Transverse colon (tissue), 4 donors: ENCODE data around the gene SNAP25. TPM values are rescaled to one million over a fixed set of nuclear protein-coding genes. Genes with fewer than 3 reads are reported as not detected.

Experiments used
- DNase-seq: peaks from one replicate; pipeline ENCODE4 v3.0.0-alpha.2; 2019
- H3K27ac ChIP-seq, 4 donors: fragments of 200-600 bp; sonication (generic); 2 replicates each; pipeline ENCODE4 v1.5.1; 2016 to 2018; ENCODE audit warnings: inconsistent platforms in 4 of 4
- H3K27me3 ChIP-seq: fragments of 200-600 bp; sonication (generic); 2 replicates; pipeline ENCODE4 v1.5.1; 2017; ENCODE audit warnings: inconsistent platforms
- H3K36me3 ChIP-seq, 4 donors: fragments of 200-600 bp; sonication (generic); 2 replicates each; pipeline ENCODE4 v1.5.1; 2017 to 2019; ENCODE audit warnings: inconsistent platforms in 4 of 4
- H3K4me1 ChIP-seq, 4 donors: fragments of 200-600 bp; sonication (generic); 2 replicates each; pipeline ENCODE4 v1.5.1; 2017 to 2020; ENCODE audit warnings: inconsistent platforms in 4 of 4
- H3K4me3 ChIP-seq, 4 donors: fragments of 200-600 bp; sonication (generic); 1 replicate in 1 of 4; 2 replicates in 3 of 4; pipeline versions ENCODE4 v1.5.1 to v1.6.1; 2017 to 2019; ENCODE audit warnings: inconsistent platforms in 4 of 4
- H3K9me3 ChIP-seq, 2 donors: fragments of 200-600 bp; sonication (generic); 2 replicates each; pipeline ENCODE4 v1.5.1; 2017 to 2019; ENCODE audit warnings: inconsistent platforms in 2 of 2
- EP300 ChIP-seq: sonication (generic); formaldehyde crosslinking; IDR thresholded peaks from one replicate; pipeline ENCODE4 v1.6.1; 2017; ENCODE audit warnings: antibody characterized with exemption, low read depth
- POLR2A ChIP-seq: fragments of 450-650 bp; IDR thresholded peaks from one replicate; pipeline ENCODE4 v1.6.1; 2016; ENCODE audit warnings: antibody characterized with exemption, mild to moderate bottlenecking, moderate library complexity
- POLR2AphosphoS5 ChIP-seq, 3 donors: sonication (generic); formaldehyde crosslinking; IDR thresholded peaks; one replicate each; pipeline ENCODE4 v1.6.1; 2016; ENCODE audit warnings: antibody characterized with exemption in 3 of 3
- WGBS, 2 donors: methylation state at CpG; one replicate each; pipeline ENCODE4 v1.1.5; 2018; ENCODE audit warnings: low coverage in 1 of 2; 5-methylcytosine and 5-hydroxymethylcytosine counted together
- in situ Hi-C, 4 donors: fragments of 200-750 bp; cut with MboI; loops; one replicate each; pipeline versions ENCODE4 v1.15.0 to v1.15.1; 2017; ENCODE audit warnings: low sequenced_read_pairs in 3 of 4, low pct_ligation_motif_present in 1 of 4, low pct_unique_long_range_greater_than_20kb in 1 of 4
- intact Hi-C: fragments of 100-400 bp; cut with DNase I; formaldehyde crosslinking; loops from one replicate; pipeline ENCODE4 v1.15.1; 2023; ENCODE audit warnings: low total_unique reads
- total RNA-seq, 4 donors: library from RNA; depleted of rRNA; stranded (reverse); fragments of >200 nt; gene quantifications; one replicate each; pipeline ENCODE4 v1.1.0, GENCODE V29; 2016
- TF ChIP-seq, protein P1 (sequence below), 5 experiments: fragments of 200-600 bp in 3 of 5; fragments of 450-650 bp in 2 of 5; sonication (generic) in 3 of 5; IDR thresholded peaks; 1 replicate in 2 of 5; 2 replicates in 3 of 5; pipeline ENCODE4 v1.5.1; 2016 to 2017; ENCODE audit warnings: antibody characterized with exemption in 5 of 5, inconsistent platforms in 3 of 5, mild to moderate bottlenecking in 2 of 5, moderate library complexity in 1 of 5

SNAP25 gene
- total RNA-seq, 4 donors from 2014 or later = 1.4 to 4.2 (median 2.4) TPM; not detected in 1

DNA sequence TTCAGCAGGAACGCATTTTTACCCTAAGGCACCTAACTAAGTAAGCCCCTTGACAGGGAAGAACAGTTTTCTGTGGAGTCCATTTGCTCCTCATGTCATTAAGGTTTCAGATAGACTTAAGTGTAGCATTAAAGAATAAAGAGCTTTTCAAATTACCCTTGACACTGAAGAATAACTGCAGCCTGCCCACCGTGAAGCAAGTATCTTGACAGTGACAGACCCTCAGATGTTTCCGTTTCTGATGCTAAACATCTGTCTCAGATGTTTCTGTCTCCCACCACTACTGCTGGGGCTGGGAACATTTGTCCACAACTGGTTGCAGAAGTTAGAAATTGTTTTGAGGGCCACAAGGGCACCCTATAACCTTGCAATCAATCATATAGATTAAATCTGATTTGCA lies 50.0 kb downstream of the SNAP25 start:
- WGBS, 2 donors = 60 to 81% methylated on average over 1 to 3 of the region's 3 CpGs
- Histone ChIP-seq H3K27me3 (no peaks in the 10 kb centered on the region), H3K4me1 (no peaks in the 10 kb centered on the region), H3K36me3 (no peaks in the 10 kb centered on the region), H3K4me3 (no peak overlapping the region), H3K27ac (no peak overlapping the region), H3K9me3 (no peaks in the 10 kb centered on the region)
- no peak for DNase-seq
- no peak for TF ChIP-seq POLR2A
- TF ChIP-seq POLR2AphosphoS5 (IDR thresholded peaks at IDR 0.05) = no peak
- TF ChIP-seq, protein P1, sequence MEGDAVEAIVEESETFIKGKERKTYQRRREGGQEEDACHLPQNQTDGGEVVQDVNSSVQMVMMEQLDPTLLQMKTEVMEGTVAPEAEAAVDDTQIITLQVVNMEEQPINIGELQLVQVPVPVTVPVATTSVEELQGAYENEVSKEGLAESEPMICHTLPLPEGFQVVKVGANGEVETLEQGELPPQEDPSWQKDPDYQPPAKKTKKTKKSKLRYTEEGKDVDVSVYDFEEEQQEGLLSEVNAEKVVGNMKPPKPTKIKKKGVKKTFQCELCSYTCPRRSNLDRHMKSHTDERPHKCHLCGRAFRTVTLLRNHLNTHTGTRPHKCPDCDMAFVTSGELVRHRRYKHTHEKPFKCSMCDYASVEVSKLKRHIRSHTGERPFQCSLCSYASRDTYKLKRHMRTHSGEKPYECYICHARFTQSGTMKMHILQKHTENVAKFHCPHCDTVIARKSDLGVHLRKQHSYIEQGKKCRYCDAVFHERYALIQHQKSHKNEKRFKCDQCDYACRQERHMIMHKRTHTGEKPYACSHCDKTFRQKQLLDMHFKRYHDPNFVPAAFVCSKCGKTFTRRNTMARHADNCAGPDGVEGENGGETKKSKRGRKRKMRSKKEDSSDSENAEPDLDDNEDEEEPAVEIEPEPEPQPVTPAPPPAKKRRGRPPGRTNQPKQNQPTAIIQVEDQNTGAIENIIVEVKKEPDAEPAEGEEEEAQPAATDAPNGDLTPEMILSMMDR (IDR thresholded peaks at IDR 0.05) = no peak
- no peak for TF ChIP-seq EP300
- intact Hi-C loops (loop anchor here (1.0 kb wide), 1 partner anchor 48 kb away; no protein-coding TSS in a partner anchor), in situ Hi-C loops (no loop called here)

DNA sequence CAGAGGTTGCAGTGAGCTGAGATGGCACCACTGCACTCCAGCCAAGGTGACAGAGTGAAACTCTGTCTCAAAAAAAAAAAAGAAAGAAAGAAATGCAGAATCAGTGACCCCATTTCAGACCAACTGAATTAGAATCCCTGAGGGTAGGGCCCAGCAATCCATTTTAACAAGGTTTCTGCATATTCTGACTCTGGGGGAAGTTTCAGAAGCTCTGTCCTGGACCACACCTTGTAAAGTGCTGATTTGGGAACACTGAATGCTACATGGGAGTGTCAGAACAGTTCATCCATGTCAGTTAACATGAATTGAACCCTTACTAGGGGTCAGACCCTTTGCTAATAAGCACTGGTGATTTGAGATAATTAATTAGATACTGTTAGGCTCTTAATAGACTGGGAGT lies 52.0 kb downstream of the SNAP25 start:
- TF ChIP-seq EP300 (no peak), POLR2A (no peak), POLR2AphosphoS5 (IDR thresholded peaks at IDR 0.05) (no peak)
- TF ChIP-seq, protein P1 (IDR thresholded peaks at IDR 0.05) = no peak
- H3K9me3 ChIP-seq = no peaks in the 10 kb centered on the region
- H3K27me3 ChIP-seq = no peaks in the 10 kb centered on the region
- no peak for DNase-seq
- no peaks in the 10 kb centered on the region for H3K4me1 ChIP-seq
- no peak overlapping the region for H3K27ac ChIP-seq
- no peaks in the 10 kb centered on the region for H3K36me3 ChIP-seq
- in situ Hi-C loops (no loop called here), intact Hi-C loops (no loop called here)
- H3K4me3 ChIP-seq = no peak overlapping the region

DNA sequence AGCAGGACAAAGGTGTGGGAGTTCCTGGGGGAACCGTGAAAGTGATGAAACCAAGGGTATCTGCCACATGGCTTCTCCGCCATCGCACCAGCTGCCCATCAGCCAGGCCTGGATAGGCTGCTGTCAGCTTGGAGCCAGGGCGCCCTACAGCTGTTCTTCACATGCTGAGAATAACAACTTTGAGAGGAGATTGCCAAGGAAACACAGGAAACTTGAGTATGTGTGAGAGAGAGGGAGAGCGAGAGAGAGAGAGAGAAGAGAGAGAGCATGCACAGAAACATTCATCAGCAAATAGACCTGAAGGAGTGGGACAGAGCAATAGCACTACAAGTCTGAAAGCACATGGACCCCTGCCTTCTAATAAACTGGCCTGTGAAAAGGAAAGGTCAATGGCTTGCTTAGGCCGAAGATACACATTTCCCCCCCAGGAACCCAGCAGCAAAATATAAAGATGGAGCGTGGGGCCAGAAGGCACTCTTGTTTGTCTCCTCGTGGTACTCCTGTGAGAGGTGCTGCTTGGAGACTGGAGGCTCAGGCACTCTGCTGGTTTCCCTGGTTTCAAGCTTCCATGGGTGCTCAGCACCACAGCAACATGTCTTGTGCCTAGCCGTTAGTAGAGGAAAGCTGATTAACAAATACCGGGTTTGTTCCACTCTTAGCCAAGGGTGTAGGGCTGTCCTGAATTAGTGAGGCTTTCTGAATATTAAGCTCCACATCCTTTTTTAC lies 53.0 kb downstream of the SNAP25 start:
- WGBS, 2 donors = 81 to 83% methylated on average over 4 to 10 of the region's 10 CpGs

DNA sequence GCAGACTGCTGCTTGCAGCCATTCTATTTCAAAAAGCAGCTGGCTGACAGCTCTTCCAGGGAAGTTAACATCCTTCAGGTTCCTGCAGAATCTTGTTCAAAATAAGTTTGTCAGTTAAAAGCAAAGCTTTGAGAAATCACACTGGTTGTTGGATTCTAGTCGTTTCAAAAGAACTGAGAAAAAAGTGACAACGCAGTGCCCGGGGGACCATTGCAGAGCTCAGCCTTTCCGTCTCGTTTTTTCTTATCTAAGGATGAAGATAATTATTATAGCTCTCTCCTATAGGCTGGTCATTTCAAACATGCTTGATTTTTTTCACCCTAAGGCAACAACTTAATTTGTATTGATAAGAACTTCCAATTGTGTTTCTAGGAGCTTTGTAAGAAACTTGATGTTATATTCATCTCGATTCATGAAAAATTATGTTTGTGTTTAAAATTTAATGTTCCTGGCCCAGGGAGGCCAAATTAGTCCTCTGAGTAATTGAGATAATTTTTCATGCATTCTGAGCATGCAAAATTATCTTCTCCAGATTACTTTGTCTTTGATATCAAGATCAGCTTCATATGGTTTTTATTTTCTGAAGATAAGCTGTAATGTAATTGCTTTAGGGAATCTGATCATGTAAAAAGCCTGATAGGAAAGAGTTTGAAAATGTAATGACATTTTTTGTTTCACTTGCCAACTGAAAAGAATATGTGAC lies 58.4 kb downstream of the SNAP25 start:
- no peaks in the 10 kb centered on the region for H3K4me1 ChIP-seq
- DNase-seq = no peak
- H3K27ac ChIP-seq = no peak overlapping the region
- peaks cover 5% of the 10 kb centered on the region for H3K27me3 ChIP-seq
- TF ChIP-seq POLR2A (no peak), POLR2AphosphoS5 (IDR thresholded peaks at IDR 0.05) (no peak), EP300 (no peak)
- TF ChIP-seq, protein P1 (IDR thresholded peaks at IDR 0.05) = no peak
- no peaks in the 10 kb centered on the region for H3K9me3 ChIP-seq
- WGBS, 2 donors = 63 to 76% methylated on average over 6 of the region's 6 CpGs
- no peak overlapping the region for H3K4me3 ChIP-seq
- H3K36me3 ChIP-seq = no peaks in the 10 kb centered on the region
- in situ Hi-C loops = no loop called here
- intact Hi-C loops = loop anchor here (5.0 kb wide), 1 partner anchor 1315 kb away; no protein-coding TSS in a partner anchor

More for the DNA sequence above, 53.0 kb downstream of the SNAP25 start:
- no peak for DNase-seq
- H3K36me3 ChIP-seq = no peaks in the 10 kb centered on the region
- H3K27me3 ChIP-seq = no peaks in the 10 kb centered on the region
- TF ChIP-seq POLR2A = no peak
- no peak for TF ChIP-seq POLR2AphosphoS5 (IDR thresholded peaks at IDR 0.05)
- TF ChIP-seq, protein P1 (IDR thresholded peaks at IDR 0.05) = no peak
- no peak overlapping the region for H3K27ac ChIP-seq
- no peaks in the 10 kb centered on the region for H3K9me3 ChIP-seq
- no peak overlapping the region for H3K4me3 ChIP-seq
- intact Hi-C loops (no loop called here), in situ Hi-C loops (no loop called here)
- no peaks in the 10 kb centered on the region for H3K4me1 ChIP-seq
